Activated naive CD8-positive, alpha-beta T cell (primary cell): ENCODE data around the gene DNAJC4.
"Not testable (repeated sequence)": the region's sequence is repeated elsewhere in the genome, so short reads cannot be mapped to it uniquely, and the experiment has no call there.

Source experiments
- H3K27ac Mint-ChIP-seq: one replicate; pipeline ENCODE4 v1.8.0; 2021; ENCODE audit warnings: mixed read lengths
- H3K27me3 Mint-ChIP-seq: one replicate; pipeline ENCODE4 v1.8.0; 2021; ENCODE audit warnings: mixed read lengths
- H3K36me3 Mint-ChIP-seq: one replicate; pipeline ENCODE4 v1.8.0; 2021; ENCODE audit warnings: mixed read lengths
- H3K4me1 Mint-ChIP-seq: one replicate; pipeline ENCODE4 v1.8.0; 2021; ENCODE audit warnings: low read depth, mixed read lengths
- H3K4me3 Mint-ChIP-seq: one replicate; pipeline ENCODE4 v1.8.0; 2021; ENCODE audit warnings: mild to moderate bottlenecking, mixed read lengths
- H3K9me3 Mint-ChIP-seq: one replicate; pipeline ENCODE4 v1.8.0; 2021; ENCODE audit warnings: low read depth, mixed read lengths

Gene DNAJC4

GRCh38 chr11:64243236-64243854 is 13.0 kb downstream of the DNAJC4 start:
- H3K4me3 Mint-ChIP-seq = peak overlapping the region; percentile 77
- peak overlapping the region; percentile 54 for H3K27ac Mint-ChIP-seq
- H3K27me3 Mint-ChIP-seq = no peaks in the 10 kb centered on the region
- no peaks in the 10 kb centered on the region for H3K9me3 Mint-ChIP-seq
- H3K4me1 Mint-ChIP-seq = peaks cover 30% of the 10 kb centered on the region
- H3K36me3 Mint-ChIP-seq = no peaks in the 10 kb centered on the region

DNA sequence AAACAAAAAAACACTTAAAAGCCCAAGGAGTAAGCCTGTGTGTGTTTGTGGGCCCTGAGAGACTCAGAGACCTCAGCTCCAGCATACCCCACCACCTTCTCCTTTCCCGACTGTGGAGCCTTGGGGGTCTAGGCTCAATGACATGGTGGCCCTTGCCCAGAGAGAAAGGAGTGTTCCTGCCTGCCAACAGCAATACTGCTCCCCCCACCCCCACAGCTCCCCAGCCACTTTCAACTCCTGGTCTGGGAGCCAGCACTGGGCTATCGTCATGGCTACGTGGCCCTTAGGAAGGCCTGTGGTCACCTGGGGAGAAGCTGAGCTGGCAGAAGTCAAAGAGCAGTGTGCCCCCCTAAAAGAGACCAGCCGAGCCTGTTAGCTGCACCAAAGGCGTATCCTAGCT is 13.8 kb downstream of the DNAJC4 start:
- H3K4me3 Mint-ChIP-seq = peak overlapping the region; percentile 77
- no peaks in the 10 kb centered on the region for H3K27me3 Mint-ChIP-seq
- peaks cover 28% of the 10 kb centered on the region for H3K4me1 Mint-ChIP-seq
- peak overlapping the region; percentile 54 for H3K27ac Mint-ChIP-seq
- no peaks in the 10 kb centered on the region for H3K36me3 Mint-ChIP-seq
- no peaks in the 10 kb centered on the region for H3K9me3 Mint-ChIP-seq

- Mint-ChIP-seq H3K4me1 (peaks cover 26% of the 10 kb centered on the region), H3K9me3 (no peaks in the 10 kb centered on the region), H3K36me3 (no peaks in the 10 kb centered on the region), H3K4me3 (peak overlapping the region; percentile 94), H3K27ac (no peak overlapping the region), H3K27me3 (no peaks in the 10 kb centered on the region)
Observed at GRCh38 chr11:64244966-64245365, 14.6 kb downstream of the DNAJC4 start.

- Mint-ChIP-seq H3K4me1 (peaks cover 23% of the 10 kb centered on the region), H3K27ac (peak overlapping the region; percentile 96), H3K36me3 (no peaks in the 10 kb centered on the region), H3K9me3 (no peaks in the 10 kb centered on the region), H3K27me3 (no peaks in the 10 kb centered on the region), H3K4me3 (peak overlapping the region; percentile 94)
Observed at GRCh38 chr11:64245401-64245796, 15.1 kb downstream of the DNAJC4 start.

GRCh38 chr11:64245797-64246620 is 15.7 kb downstream of the DNAJC4 start:
- H3K4me1 Mint-ChIP-seq = peaks cover 24% of the 10 kb centered on the region
- H3K27me3 Mint-ChIP-seq = no peaks in the 10 kb centered on the region
- peak overlapping the region; percentile 94 for H3K4me3 Mint-ChIP-seq
- no peaks in the 10 kb centered on the region for H3K9me3 Mint-ChIP-seq
- H3K27ac Mint-ChIP-seq = peak overlapping the region; percentile 96
- no peaks in the 10 kb centered on the region for H3K36me3 Mint-ChIP-seq

DNA sequence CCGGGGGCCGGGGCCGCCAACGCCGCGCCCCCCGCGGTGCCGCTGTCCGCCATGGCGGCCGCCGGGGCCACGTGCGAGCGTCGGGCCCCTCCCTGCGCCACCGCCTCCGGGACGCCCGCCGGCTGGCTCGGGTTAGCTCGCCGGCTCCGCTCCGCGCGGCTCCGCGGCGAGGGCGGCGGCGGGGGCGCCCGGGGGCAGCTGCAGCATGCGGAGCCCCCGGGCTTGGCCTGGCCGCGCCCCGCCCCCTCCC is 16.2 kb downstream of the DNAJC4 start:
- not testable (repeated sequence) for H3K27me3 Mint-ChIP-seq, H3K9me3 Mint-ChIP-seq, H3K27ac Mint-ChIP-seq, H3K36me3 Mint-ChIP-seq
- Mint-ChIP-seq H3K4me3 (peak overlapping the region; percentile 84), H3K4me1 (peaks cover 24% of the 10 kb centered on the region)

- no peaks in the 10 kb centered on the region for H3K9me3 Mint-ChIP-seq
- H3K4me1 Mint-ChIP-seq = peaks cover 28% of the 10 kb centered on the region
- H3K36me3 Mint-ChIP-seq = no peaks in the 10 kb centered on the region
- H3K4me3 Mint-ChIP-seq = peak within 1 kb of the TSS; percentile 94
- no peaks in the 10 kb centered on the region for H3K27me3 Mint-ChIP-seq
- H3K27ac Mint-ChIP-seq = peak within 1 kb of the TSS; percentile 96
Observed at GRCh38 chr11:64246871-64247728, 16.8 kb downstream of the DNAJC4 start, which contains the start of gene PPP1R14B. TSS of gene PPP1R14B (minus strand) at chr11:64246943. CDS start at chr11:64246673, 270 bp downstream.

DNA sequence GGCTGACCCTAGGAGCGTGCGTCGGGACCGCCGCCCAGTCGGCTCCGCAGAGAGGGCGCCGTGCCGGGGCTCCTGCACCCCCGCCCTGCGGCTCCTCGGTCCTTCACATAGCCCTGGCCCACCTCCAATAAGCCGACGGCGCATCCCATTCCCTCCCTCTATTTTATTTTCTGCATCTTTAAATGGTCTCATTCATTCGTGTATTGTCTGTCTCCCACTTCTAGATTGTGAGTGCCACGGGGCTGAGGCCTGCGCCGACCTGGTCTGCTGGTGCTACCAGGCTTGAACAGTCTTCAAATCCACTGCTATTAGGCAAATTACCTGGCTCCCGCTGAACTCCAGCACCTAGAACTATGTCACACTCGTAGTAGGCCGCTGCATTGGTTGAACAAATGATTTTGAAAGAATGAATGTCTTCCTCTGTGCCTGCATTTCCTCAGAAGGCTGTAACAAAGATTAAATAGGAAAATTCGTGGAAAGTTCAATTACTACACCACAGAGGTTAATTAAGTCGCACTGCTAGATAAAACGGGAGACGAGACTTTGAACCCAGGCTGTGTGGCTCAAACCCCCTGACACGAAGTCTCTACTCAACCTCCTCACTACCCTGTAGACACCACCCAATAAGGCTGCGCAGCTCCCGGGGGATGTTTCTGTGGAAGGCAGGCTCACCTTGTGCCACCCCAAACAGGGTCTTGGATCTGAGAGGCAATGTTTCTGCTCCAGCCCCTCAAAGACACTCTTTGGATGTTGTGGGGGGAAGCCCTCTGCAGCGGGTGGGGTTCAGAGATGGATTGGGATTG is 17.6 kb downstream of the DNAJC4 start:
- no peaks in the 10 kb centered on the region for H3K9me3 Mint-ChIP-seq
- H3K4me3 Mint-ChIP-seq = peak overlapping the region; percentile 79
- no peaks in the 10 kb centered on the region for H3K36me3 Mint-ChIP-seq
- H3K4me1 Mint-ChIP-seq = peaks cover 23% of the 10 kb centered on the region
- no peaks in the 10 kb centered on the region for H3K27me3 Mint-ChIP-seq
- peak overlapping the region; percentile 74 for H3K27ac Mint-ChIP-seq

GRCh38 chr11:64248578-64248977 is 18.2 kb downstream of the DNAJC4 start:
- Mint-ChIP-seq H3K4me3 (no peak overlapping the region), H3K36me3 (no peaks in the 10 kb centered on the region), H3K9me3 (no peaks in the 10 kb centered on the region), H3K4me1 (peaks cover 18% of the 10 kb centered on the region), H3K27me3 (no peaks in the 10 kb centered on the region), H3K27ac (no peak overlapping the region)

DNA sequence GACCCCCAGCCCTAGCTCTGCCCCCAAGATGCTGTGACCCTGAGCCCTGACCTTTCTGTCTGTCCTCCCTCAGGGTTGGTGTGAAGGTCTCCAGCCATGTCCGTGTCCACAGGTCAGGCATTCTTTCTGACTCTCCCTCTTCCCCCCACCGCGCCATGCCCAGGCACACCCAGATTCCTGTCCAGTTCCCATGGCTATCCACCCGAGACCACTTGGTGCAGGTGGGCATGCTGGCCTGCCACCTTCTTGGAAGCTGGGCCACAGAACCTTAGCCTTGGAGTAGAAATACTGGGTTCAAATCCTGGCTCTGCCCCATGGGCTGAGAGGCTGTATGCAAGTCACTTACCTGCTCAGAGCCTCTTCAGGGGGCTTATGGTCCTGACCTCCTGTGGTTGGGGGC is 18.7 kb downstream of the DNAJC4 start:
- Mint-ChIP-seq H3K27ac (no peak overlapping the region), H3K9me3 (no peaks in the 10 kb centered on the region), H3K27me3 (no peaks in the 10 kb centered on the region), H3K4me1 (peaks cover 15% of the 10 kb centered on the region), H3K36me3 (no peaks in the 10 kb centered on the region), H3K4me3 (no peak overlapping the region)

DNA sequence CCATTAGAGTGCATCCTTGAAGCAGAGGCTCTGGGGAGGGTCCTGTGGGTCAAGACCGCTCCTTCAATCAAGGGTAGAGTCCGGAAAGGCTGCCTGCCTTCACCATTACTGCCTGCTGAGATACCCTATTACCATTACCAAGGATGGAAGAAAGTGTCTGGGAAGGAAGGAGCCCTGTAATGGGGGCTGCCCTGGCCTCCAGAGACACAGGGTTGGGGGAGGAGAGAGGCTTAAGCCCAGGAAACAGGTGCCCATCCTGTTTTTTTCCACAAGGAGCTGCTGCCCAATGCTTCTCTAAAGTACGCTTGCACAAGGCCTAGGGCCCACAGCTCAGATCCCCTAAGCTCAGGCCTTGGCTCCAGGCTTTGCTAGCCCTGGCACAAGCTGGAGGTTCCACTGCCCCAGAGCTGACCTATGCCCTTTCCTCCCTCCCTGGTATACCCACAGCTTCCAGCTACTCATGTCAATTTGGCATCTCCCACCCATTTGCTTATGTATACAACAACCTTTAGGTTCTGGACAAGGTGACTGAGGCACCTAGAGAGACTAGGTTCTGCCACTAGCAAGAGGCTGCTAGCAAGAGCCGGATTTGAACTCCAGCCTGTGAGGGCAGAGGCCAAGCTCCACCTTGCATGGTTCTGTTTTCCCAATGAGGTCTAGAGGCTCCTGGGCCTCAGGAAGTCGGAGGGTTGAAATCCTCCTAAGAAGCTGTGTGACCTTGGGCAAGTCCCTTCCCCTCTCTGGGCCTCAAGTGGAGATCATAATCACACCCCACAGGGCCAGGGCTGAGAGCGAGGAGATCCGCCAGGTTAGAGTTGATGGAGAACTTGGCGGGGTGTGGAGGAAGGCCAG is 19.4 kb downstream of the DNAJC4 start:
- peaks cover 15% of the 10 kb centered on the region for H3K4me1 Mint-ChIP-seq
- H3K27me3 Mint-ChIP-seq = no peaks in the 10 kb centered on the region
- no peaks in the 10 kb centered on the region for H3K9me3 Mint-ChIP-seq
- no peaks in the 10 kb centered on the region for H3K36me3 Mint-ChIP-seq
- H3K4me3 Mint-ChIP-seq = peak overlapping the region; percentile 58
- peak overlapping the region; percentile 22 for H3K27ac Mint-ChIP-seq

GRCh38 chr11:64250415-64251015 is 20.2 kb downstream of the DNAJC4 start:
- Mint-ChIP-seq H3K27me3 (no peaks in the 10 kb centered on the region), H3K27ac (no peak overlapping the region), H3K9me3 (no peaks in the 10 kb centered on the region), H3K4me1 (peaks cover 15% of the 10 kb centered on the region), H3K36me3 (no peaks in the 10 kb centered on the region), H3K4me3 (peak overlapping the region; percentile 82)

DNA sequence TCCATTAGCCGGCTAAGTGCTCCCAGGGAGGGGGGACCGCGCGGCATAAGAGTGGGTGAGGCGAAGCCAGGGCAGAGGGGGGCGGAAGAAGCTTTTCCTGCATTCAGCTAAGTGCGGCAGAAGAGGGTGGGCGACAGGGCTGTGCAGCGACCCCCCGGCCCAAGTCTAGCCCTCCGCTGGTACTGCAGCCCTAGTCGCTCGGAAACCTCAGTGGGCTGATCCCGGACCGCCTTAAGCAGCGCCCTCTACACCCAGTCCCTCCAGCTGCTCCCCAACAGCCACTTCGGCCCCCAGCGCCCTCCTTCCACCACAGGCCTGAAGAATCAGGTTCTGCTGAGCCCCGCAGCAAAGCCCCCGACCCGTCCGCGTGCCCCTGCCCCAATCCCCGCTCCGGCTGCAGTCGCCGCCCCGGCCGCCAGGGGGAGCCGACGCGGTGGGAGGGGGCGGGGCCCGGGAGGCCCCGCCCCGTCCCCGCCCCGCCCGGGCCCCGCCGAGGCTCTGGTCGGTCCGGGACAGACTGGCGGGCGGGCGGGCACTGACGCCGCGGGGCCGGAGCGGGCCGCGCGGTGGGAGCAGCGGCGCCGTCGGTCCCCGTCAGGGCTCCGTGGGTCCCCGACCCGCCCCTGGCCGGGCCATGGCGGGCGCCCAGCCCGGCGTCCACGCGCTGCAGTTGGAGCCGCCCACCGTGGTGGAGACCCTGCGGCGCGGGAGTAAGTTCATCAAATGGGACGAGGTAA is 20.8 kb downstream of the DNAJC4 start, which contains the start of gene PLCB3:
PLCB3 (plus strand) TSS at position 515 of the 737 bp plus-strand sequence; CDS start at position 635, 120 bp downstream.
- Mint-ChIP-seq H3K4me1 (peaks cover 15% of the 10 kb centered on the region), H3K9me3 (no peaks in the 10 kb centered on the region), H3K4me3 (peak within 1 kb of the TSS; percentile 89), H3K27ac (peak within 1 kb of the TSS; percentile 41), H3K27me3 (no peaks in the 10 kb centered on the region), H3K36me3 (no peaks in the 10 kb centered on the region)
